Measurements from ENCODE around the gene NCBP1. TPM values are rescaled to one million over a fixed set of nuclear protein-coding genes. Genes with fewer than 3 reads are reported as not detected.

The NCBP1 gene
- total RNA-seq, 4 donors from 2014 or later: 16.2 to 38.0 (median 18.5) TPM

DNA sequence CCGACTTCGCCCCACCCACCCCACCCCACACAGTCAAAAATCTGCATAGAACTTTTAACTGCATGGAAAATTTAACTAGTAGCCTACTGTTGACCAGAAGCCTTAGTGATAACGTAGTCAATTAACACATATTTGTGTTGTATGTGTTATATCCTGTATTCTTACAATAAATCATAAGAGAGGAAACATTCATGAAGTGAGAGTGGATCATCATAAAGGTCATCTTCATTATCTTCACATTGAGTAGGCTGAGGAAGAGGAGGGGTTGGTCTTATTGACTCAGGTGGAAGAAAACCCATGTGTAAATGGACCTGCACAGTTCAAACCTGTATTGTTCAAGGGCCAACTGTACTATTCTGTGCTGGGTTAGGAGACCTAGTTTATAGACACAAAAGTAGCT, 32.1 kb downstream of the NCBP1 start:
- TF ChIP-seq, protein P1, sequence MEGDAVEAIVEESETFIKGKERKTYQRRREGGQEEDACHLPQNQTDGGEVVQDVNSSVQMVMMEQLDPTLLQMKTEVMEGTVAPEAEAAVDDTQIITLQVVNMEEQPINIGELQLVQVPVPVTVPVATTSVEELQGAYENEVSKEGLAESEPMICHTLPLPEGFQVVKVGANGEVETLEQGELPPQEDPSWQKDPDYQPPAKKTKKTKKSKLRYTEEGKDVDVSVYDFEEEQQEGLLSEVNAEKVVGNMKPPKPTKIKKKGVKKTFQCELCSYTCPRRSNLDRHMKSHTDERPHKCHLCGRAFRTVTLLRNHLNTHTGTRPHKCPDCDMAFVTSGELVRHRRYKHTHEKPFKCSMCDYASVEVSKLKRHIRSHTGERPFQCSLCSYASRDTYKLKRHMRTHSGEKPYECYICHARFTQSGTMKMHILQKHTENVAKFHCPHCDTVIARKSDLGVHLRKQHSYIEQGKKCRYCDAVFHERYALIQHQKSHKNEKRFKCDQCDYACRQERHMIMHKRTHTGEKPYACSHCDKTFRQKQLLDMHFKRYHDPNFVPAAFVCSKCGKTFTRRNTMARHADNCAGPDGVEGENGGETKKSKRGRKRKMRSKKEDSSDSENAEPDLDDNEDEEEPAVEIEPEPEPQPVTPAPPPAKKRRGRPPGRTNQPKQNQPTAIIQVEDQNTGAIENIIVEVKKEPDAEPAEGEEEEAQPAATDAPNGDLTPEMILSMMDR (IDR thresholded peaks at IDR 0.05; ENCODE audit: low read depth): no peak

DNA sequence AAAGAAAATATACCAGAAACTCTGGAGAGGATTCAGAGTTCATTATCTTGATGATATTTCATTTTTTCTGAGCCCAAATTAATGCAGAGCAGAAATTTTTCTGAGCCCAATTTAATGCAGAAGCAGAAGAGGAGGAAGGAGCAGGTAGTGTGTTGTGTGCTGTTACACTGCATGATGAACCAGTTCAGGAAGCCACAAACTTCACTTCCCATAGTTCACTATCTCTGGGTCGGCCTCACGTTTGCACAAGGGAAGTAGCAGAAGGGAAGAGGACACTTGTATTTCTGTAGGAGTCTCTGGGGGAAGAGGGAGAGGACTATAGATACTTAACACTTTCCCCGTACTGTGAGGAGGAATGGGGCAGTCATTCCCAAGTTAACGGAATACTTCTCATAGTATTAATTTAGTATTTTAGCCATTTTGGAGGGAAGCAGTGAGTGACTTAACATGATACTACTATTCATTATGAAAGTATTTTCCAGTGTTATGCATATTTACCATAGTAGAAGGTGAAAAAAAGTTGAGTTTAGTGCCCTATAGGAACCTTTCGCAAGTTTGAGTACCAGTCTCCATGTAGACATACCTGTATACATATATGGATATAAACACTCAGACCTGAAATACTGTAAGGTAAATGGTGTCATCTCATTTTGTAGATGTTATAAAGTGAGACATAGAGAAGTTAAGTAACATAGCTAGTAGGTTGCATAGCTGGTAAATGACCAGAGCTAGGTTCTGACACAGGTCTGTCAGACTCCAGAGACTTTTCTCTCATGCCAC, 33.5 kb downstream of the NCBP1 start:
- TF ChIP-seq, protein P1 (IDR thresholded peaks at IDR 0.05; ENCODE audit: low read depth): no peak

DNA sequence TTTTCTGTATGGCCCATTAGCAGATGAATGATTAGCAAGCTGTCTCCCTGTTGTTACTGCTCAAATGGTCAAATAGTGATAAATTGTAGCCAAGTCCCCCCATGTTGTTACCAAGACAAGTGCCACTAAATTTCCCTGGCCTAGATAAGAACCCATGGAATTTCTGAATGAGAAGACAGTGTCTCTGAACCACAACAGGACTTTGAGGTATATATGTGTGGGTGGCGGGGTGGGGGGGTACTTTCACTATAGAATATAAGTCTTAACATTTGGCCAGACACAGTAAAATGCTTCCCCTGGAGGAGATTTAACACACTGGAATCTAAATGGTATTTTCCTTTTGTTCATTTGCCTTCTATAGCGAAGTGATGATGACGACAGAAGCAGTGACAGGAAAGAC, 34.9 kb downstream of the NCBP1 start:
- TF ChIP-seq, protein P1 (IDR thresholded peaks at IDR 0.05; ENCODE audit: low read depth): no peak

DNA sequence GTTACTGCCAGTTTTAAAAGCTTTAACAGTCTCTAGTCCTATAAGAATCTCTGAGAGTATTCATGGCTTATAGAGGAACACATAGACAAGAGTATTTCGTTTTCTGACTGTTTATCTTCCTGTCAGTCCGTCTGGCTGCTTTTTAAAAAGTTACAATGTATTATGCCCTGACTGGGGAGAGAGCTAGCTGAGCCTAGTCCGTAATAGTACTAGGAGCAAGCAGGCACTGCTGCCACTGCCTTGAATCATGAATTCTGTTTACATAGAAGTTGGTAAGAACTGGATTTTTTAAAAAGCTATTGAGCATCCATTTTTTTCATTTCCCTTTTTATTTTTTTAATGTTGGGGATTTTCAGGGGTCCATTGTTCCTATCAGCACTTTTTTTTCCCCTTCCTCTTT, 37.0 kb downstream of the NCBP1 start:
- TF ChIP-seq, protein P1 (IDR thresholded peaks at IDR 0.05; ENCODE audit: low read depth): no peak

DNA sequence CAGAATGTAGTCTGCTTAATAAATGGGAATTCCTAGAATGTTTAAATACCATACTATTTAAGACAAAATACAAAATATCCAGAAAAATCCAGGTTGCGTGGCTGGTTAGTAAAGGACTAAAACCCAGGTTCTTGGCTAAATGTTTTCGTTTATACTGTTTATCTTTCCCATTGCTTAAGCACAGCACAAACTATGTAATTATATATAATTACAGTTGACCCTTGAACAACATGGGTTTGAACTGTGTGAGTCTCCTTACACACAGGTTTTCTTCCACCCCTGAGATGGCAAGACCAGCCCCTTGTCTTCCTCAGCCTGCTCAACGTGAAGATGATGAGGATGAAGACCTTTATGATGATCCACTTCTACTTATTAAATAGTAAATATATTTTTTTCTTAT, 38.8 kb downstream of the NCBP1 start:
- TF ChIP-seq, protein P1 (IDR thresholded peaks at IDR 0.05; ENCODE audit: low read depth): no peak

- TF ChIP-seq, protein P1 (IDR thresholded peaks at IDR 0.05; ENCODE audit: low read depth): no peak
Observed at GRCh38 chr9:97673922-97674321, 40.3 kb downstream of the NCBP1 start.

GRCh38 chr9:97675655-97676054, 42.0 kb downstream of the NCBP1 start:
- TF ChIP-seq, protein P1 (IDR thresholded peaks at IDR 0.05; ENCODE audit: low read depth): no peak

Data from subcutaneous adipose tissue (tissue), 4 donors.